ENCODE results near the gene GRIP1.

GRIP1 gene

DNA sequence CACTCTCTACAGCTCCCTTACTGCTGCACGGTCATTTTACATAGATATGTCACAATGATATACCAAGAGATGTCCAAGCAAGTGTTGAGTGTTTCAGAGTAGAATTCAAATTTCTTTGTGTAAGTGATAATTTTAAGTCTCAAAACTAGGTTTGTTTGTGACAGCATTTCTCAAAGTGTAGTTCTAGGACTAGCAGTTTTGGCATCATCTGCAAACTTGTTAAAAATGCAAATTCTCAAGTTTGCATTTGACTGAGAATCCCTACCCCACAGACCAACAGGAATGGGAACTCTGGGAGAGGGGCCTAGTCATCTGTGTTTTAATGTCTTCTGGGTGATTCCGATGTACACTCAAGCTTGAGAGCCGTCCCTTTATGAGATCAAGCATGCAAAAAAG lies 279.0 kb downstream of the GRIP1 start:
- Histone ChIP-seq H3K27me3 (ENCODE audit: control insufficient read depth, low read length) (no peaks in the 10 kb centered on the region), H3F3A (ENCODE audit: control insufficient read depth, insufficient read depth) (no peaks in the 10 kb centered on the region), H3K9me2 (replicated peaks; ENCODE audit: control insufficient read depth, low read length) (no peaks in the 10 kb centered on the region), H3K79me2 (ENCODE audit: control insufficient read depth, low read length) (no peaks in the 10 kb centered on the region), H4K20me1 (ENCODE audit: control insufficient read depth, insufficient read depth, low read depth, low read length) (no peaks in the 10 kb centered on the region), H3K9me3 (ENCODE audit: control insufficient read depth, insufficient read depth, low read length) (no peaks in the 10 kb centered on the region), H3K27ac (ENCODE audit: low read depth, low read length) (no peak overlapping the region), H3K36me3 (ENCODE audit: control insufficient read depth, low read length) (no peaks in the 10 kb centered on the region), H3K4me2 (ENCODE audit: low read length) (no peak overlapping the region), H3K4me1 (ENCODE audit: control insufficient read depth, low read length) (peaks cover 7% of the 10 kb centered on the region), H3K4me3 (ENCODE audit: low read length) (no peak overlapping the region)
- TF ChIP-seq EZH2phosphoT487 (IDR thresholded peaks at IDR 0.05; ENCODE audit: borderline replicate concordance, low read length): no peak
- TF ChIP-seq, protein P1, sequence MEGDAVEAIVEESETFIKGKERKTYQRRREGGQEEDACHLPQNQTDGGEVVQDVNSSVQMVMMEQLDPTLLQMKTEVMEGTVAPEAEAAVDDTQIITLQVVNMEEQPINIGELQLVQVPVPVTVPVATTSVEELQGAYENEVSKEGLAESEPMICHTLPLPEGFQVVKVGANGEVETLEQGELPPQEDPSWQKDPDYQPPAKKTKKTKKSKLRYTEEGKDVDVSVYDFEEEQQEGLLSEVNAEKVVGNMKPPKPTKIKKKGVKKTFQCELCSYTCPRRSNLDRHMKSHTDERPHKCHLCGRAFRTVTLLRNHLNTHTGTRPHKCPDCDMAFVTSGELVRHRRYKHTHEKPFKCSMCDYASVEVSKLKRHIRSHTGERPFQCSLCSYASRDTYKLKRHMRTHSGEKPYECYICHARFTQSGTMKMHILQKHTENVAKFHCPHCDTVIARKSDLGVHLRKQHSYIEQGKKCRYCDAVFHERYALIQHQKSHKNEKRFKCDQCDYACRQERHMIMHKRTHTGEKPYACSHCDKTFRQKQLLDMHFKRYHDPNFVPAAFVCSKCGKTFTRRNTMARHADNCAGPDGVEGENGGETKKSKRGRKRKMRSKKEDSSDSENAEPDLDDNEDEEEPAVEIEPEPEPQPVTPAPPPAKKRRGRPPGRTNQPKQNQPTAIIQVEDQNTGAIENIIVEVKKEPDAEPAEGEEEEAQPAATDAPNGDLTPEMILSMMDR (IDR thresholded peaks at IDR 0.05; ENCODE audit: low read depth, low read length, poor library complexity, severe bottlenecking): no peak

DNA sequence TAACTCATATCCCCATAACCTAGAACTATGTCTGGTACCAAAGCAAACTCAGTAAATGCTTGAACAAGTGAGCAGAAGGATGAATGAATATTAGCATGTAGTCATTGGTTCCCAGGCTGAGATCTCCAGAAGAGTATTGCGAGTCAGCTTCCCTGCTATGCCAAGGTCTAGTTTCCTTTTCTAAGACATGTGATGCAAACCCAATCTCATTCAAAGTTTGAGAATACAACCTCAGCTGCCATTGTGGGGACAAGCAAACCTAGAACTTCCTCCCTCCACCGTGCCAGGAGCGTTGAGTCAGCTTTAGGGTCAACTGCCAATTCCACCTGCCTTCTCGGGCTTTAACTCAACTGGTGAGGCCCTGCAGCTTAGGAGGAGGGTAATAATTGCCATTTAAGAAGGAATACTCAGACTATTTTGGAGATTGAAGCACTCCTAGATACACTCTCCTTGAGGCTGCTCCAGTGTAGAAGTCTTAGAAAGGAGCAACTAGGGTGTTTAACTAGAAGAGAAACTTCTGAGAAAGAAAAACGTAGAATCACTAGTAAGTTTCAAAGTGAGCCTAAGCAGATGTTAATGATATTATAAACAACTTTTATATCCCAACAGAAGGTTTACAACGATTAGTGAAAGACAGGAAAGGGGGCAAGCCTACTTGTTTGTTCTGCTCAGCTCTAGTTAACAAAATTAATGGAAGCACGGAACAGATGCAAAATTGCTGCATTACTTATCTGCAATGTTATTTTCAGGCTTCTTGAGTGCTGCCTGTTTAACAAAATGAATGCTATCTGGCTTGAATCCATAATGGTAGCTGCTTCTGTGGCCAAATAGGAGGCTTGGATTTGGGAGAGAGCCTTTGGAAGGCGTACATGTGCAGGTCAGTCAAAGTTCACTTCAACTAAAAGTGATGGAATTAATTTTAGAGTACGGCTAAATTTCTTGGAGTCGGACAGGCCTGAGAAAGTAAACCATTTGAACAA lies 279.7 kb downstream of the GRIP1 start:
- Histone ChIP-seq H3K4me2 (ENCODE audit: low read length) (no peak overlapping the region), H3K9me3 (ENCODE audit: control insufficient read depth, insufficient read depth, low read length) (no peaks in the 10 kb centered on the region), H3K4me3 (ENCODE audit: low read length) (no peak overlapping the region), H3K4me1 (ENCODE audit: control insufficient read depth, low read length) (peaks cover 7% of the 10 kb centered on the region), H3K9me2 (replicated peaks; ENCODE audit: control insufficient read depth, low read length) (no peaks in the 10 kb centered on the region), H3K27me3 (ENCODE audit: control insufficient read depth, low read length) (no peaks in the 10 kb centered on the region), H3F3A (ENCODE audit: control insufficient read depth, insufficient read depth) (no peaks in the 10 kb centered on the region), H3K79me2 (ENCODE audit: control insufficient read depth, low read length) (no peaks in the 10 kb centered on the region), H3K27ac (ENCODE audit: low read depth, low read length) (no peak overlapping the region), H4K20me1 (ENCODE audit: control insufficient read depth, insufficient read depth, low read depth, low read length) (no peaks in the 10 kb centered on the region), H3K36me3 (ENCODE audit: control insufficient read depth, low read length) (no peaks in the 10 kb centered on the region)
- TF ChIP-seq, protein P1 (IDR thresholded peaks at IDR 0.05; ENCODE audit: low read depth, low read length, poor library complexity, severe bottlenecking): no peak
- TF ChIP-seq EZH2phosphoT487 (IDR thresholded peaks at IDR 0.05; ENCODE audit: borderline replicate concordance, low read length): no peak

DNA sequence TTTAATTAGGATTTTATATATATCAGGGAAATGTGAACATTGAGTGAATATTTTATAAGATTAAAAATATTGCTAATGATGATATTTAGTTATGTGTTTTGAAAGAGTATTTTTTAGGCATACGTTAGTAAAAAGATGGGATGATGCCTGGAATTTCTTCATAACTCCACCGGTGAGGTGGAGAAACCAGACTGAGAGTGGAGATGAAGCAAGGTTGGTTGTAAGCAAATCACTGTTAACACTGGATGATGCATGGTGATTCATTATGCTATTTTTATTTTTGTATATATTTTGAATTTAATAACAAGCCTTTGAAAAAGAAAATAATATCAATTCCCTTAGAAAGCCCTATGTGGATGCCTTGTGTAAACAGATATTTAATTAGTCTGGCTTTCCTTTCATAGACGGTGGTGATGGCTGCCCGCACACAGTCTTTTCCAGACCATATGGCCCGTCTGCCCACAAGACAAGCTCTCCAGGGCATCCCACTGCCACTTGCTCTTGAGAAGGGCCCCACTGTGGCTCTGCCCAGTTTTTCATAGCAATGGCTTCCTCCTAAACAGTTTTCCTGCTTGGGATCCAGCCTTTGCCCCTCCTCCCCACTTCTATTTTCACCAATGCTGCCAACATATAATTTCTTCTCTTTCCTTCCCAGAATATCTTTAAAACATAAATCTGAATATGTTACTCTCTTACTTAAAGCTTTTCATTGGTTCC lies 281.1 kb downstream of the GRIP1 start:
- Histone ChIP-seq H3K27ac (ENCODE audit: low read depth, low read length) (no peak overlapping the region), H3K36me3 (ENCODE audit: control insufficient read depth, low read length) (no peaks in the 10 kb centered on the region), H3K79me2 (ENCODE audit: control insufficient read depth, low read length) (no peaks in the 10 kb centered on the region), H3K9me2 (replicated peaks; ENCODE audit: control insufficient read depth, low read length) (no peaks in the 10 kb centered on the region), H3K4me3 (ENCODE audit: low read length) (no peak overlapping the region), H3K27me3 (ENCODE audit: control insufficient read depth, low read length) (no peaks in the 10 kb centered on the region), H3K4me1 (ENCODE audit: control insufficient read depth, low read length) (no peaks in the 10 kb centered on the region; the same call in 1 of the 2 replicates), H4K20me1 (ENCODE audit: control insufficient read depth, insufficient read depth, low read depth, low read length) (no peaks in the 10 kb centered on the region), H3K4me2 (ENCODE audit: low read length) (no peak overlapping the region), H3K9me3 (ENCODE audit: control insufficient read depth, insufficient read depth, low read length) (no peaks in the 10 kb centered on the region), H3F3A (ENCODE audit: control insufficient read depth, insufficient read depth) (no peaks in the 10 kb centered on the region)
- TF ChIP-seq, protein P1 (IDR thresholded peaks at IDR 0.05; ENCODE audit: low read depth, low read length, poor library complexity, severe bottlenecking): no peak
- TF ChIP-seq EZH2phosphoT487 (IDR thresholded peaks at IDR 0.05; ENCODE audit: borderline replicate concordance, low read length): no peak
